Measurements from ENCODE around the gene TXNL1. TPM values are rescaled to one million over a fixed set of nuclear protein-coding genes. Genes with fewer than 3 reads are reported as not detected.

The TXNL1 gene
- polyA plus RNA-seq, 4 donors, result 62.2 to 74.7 (median 68.7) TPM

DNA sequence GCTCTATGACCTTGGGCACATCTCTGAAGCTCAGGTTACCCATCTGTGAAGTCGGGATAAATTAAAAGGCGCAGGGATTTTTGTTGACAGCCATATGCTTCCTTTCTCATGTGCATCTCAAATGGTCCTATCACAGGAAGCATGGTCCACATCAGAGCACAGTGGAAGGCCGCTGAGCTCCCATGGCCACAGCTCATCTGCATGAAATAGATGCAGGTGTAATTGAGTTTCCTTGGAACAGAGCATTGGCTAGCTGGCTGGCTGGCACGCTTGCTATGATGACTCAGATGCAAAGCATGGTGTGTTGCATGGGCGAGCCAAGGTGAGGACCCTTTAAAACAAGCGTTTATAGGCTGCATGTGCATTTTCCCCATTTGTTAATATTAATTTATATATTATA is 79.3 kb downstream of the TXNL1 start:
- Histone ChIP-seq H3K4me1 (ENCODE audit: control insufficient read depth in 3 of 3, insufficient read depth in 2 of 3, low read depth in 1 of 3, low read length in 2 of 3) (no peaks in the 10 kb centered on the region), H3K4me3 (ENCODE audit: low read depth in 1 of 3, low read length in 3 of 3) (no peak overlapping the region), H3K36me3 (ENCODE audit: control insufficient read depth in 3 of 3, insufficient read depth in 2 of 3, low read depth in 1 of 3, low read length in 3 of 3) (no peaks in the 10 kb centered on the region), H3K9me3 (ENCODE audit: control insufficient read depth in 2 of 2, insufficient read depth in 1 of 2, low read depth in 1 of 2, low read length in 1 of 2) (peaks cover 0 to 6% of the 10 kb centered on the region in 2 donors), H3K27me3 (ENCODE audit: control insufficient read depth in 3 of 3, insufficient read depth in 3 of 3, low read length in 3 of 3) (no peaks in the 10 kb centered on the region), H3K27ac (ENCODE audit: low read depth in 1 of 3, low read length in 2 of 3) (no peak overlapping the region)
- WGBS, 3 donors, result 88 to 92% (median 90%) methylated on average over 6 of the region's 6 CpGs
- DNase-seq (no peak), FAIRE-seq (no peak)

DNA sequence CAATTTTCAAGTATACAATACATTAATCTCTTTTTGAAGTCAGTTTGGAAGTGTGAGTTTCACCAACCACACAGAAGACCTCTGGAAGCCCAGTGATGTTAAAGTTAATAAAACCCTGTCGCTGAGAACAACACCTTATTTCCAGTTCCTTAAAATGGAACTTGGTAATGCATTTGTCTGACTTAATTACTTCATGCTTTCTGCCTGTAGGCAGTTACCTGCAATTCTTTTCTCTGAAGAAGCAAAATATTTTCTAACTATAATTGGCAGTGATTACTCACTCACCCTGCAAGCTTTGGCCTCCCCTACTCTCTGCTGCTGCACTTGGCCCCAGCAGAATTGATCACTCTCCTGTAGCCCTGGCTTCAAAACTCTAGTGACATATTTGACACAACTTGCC is 81.5 kb downstream of the TXNL1 start:
- no peaks in the 10 kb centered on the region for H3K36me3 ChIP-seq (ENCODE audit: control insufficient read depth in 3 of 3, insufficient read depth in 2 of 3, low read depth in 1 of 3, low read length in 3 of 3)
- peaks cover 0 to 6% of the 10 kb centered on the region in 2 donors for H3K9me3 ChIP-seq (ENCODE audit: control insufficient read depth in 2 of 2, insufficient read depth in 1 of 2, low read depth in 1 of 2, low read length in 1 of 2)
- DNase-seq (no peak), FAIRE-seq (no peak)
- WGBS, 3 donors, result 72 to 94% (median 89%) methylated on average over 1 of the region's 1 CpG
- H3K4me1 ChIP-seq (ENCODE audit: control insufficient read depth in 3 of 3, insufficient read depth in 2 of 3, low read depth in 1 of 3, low read length in 2 of 3), result peaks cover 0 to 2% (median 0%) of the 10 kb centered on the region in 3 donors
- H3K27ac ChIP-seq (ENCODE audit: low read depth in 1 of 3, low read length in 2 of 3), result no peak overlapping the region
- H3K4me3 ChIP-seq (ENCODE audit: low read depth in 1 of 3, low read length in 3 of 3), result no peak overlapping the region
- no peaks in the 10 kb centered on the region for H3K27me3 ChIP-seq (ENCODE audit: control insufficient read depth in 3 of 3, insufficient read depth in 3 of 3, low read length in 3 of 3)

- DNase-seq (no peak), FAIRE-seq (no peak)
- H3K4me3 ChIP-seq (ENCODE audit: low read depth in 1 of 3, low read length in 3 of 3), result no peak overlapping the region
- H3K4me1 ChIP-seq (ENCODE audit: control insufficient read depth in 3 of 3, insufficient read depth in 2 of 3, low read depth in 1 of 3, low read length in 2 of 3), result peaks cover 0 to 2% (median 0%) of the 10 kb centered on the region in 3 donors
- H3K9me3 ChIP-seq (ENCODE audit: control insufficient read depth in 2 of 2, insufficient read depth in 1 of 2, low read depth in 1 of 2, low read length in 1 of 2), result peaks cover 0 to under 1% of the 10 kb centered on the region in 2 donors
- H3K27me3 ChIP-seq (ENCODE audit: control insufficient read depth in 3 of 3, insufficient read depth in 3 of 3, low read length in 3 of 3), result no peaks in the 10 kb centered on the region
- H3K36me3 ChIP-seq (ENCODE audit: control insufficient read depth in 3 of 3, insufficient read depth in 2 of 3, low read depth in 1 of 3, low read length in 3 of 3), result no peaks in the 10 kb centered on the region
- H3K27ac ChIP-seq (ENCODE audit: low read depth in 1 of 3, low read length in 2 of 3), result no peak overlapping the region
- WGBS, 3 donors, result 84 to 89% (median 87%) methylated on average over 4 of the region's 4 CpGs
Measured at GRCh38 chr18:56550121-56550520, 88.3 kb downstream of the TXNL1 start.

Other genes with a start within 250 kb of the TXNL1 start
- gene WDR7, start 12.8 kb upstream of the TXNL1 start, polyA plus RNA-seq, result 1 to 10 TPM; 3.1 to 7.8 (median 4.9) TPM